CD4-positive, alpha-beta T cell (primary cell): ENCODE results near the gene CRYAA. TPM values are rescaled to one million over a fixed set of nuclear protein-coding genes. Genes with fewer than 3 reads are reported as not detected.

Experiments
- ATAC-seq: fragments of 200-7000 bp; cut with Tn5 transposase; one replicate; pipeline ENCODE4 v1.10.0; 2022; ENCODE audit warnings: mild to moderate bottlenecking; ENCODE audit not compliant: poor library complexity
- CTCF ChIA-PET: fragments of 350-600 bp; sonication (Branson Sonifier 250); formaldehyde crosslinking; loops from one replicate; lab custom pipeline; 2021; ENCODE audit warnings: antibody characterized with exemption, inconsistent platforms; lab: Charles Lee
- POLR2A ChIA-PET: fragments of 350-600 bp; sonication (Branson Sonifier 250); formaldehyde crosslinking; loops from one replicate; lab custom pipeline; 2021; ENCODE audit warnings: antibody characterized with exemption, inconsistent platforms; lab: Charles Lee
- DNase-seq, 14 experiments: peaks; one replicate each; pipeline ENCODE4 v3.0.0-alpha.2; 2013 to 2020; ENCODE audit warnings: mixed read lengths in 2 of 14
- H3K27ac ChIP-seq, 2 donors: one replicate each; pipeline versions ENCODE4 v1.5.1 to v1.7.0; 2013; ENCODE audit warnings: low read length in 2 of 2, low read depth in 1 of 2, mild to moderate bottlenecking in 1 of 2
- H3K27me3 ChIP-seq, 2 experiments: 1 replicate in 1 of 2; 2 replicates in 1 of 2; pipeline versions ENCODE4 v1.6.1 to v1.7.0; 2013; ENCODE audit warnings: low read length in 2 of 2, control low read depth in 1 of 2, mild to moderate bottlenecking in 1 of 2, moderate library complexity in 1 of 2; ENCODE audit not compliant: insufficient read depth in 2 of 2, control insufficient read depth in 1 of 2
- H3K36me3 ChIP-seq: one replicate; pipeline ENCODE4 v1.6.1; 2013; ENCODE audit warnings: low read length, control low read depth; ENCODE audit not compliant: insufficient read depth
- H3K4me1 ChIP-seq: one replicate; pipeline ENCODE4 v1.6.1; 2013; ENCODE audit warnings: low read length, control low read depth; ENCODE audit not compliant: insufficient read depth
- H3K4me3 ChIP-seq: one replicate; pipeline ENCODE4 v1.5.1; 2013; ENCODE audit warnings: mild to moderate bottlenecking, low read length, moderate library complexity
- H3K9me3 ChIP-seq, 2 experiments: 1 replicate in 1 of 2; 2 replicates in 1 of 2; pipeline versions ENCODE4 v1.6.1 to v1.7.0; 2013; ENCODE audit warnings: low read length in 2 of 2, mild to moderate bottlenecking in 2 of 2, control low read depth in 1 of 2, moderate library complexity in 1 of 2; ENCODE audit not compliant: control insufficient read depth in 1 of 2, insufficient read depth in 1 of 2
- H3K27ac Mint-ChIP-seq: one replicate; pipeline ENCODE4 v1.8.0; 2020; ENCODE audit warnings: mixed read lengths
- H3K27me3 Mint-ChIP-seq: one replicate; pipeline ENCODE4 v1.8.0; 2021; ENCODE audit warnings: mixed read lengths
- H3K36me3 Mint-ChIP-seq: one replicate; pipeline ENCODE4 v1.8.0; 2021; ENCODE audit warnings: low read depth, mixed read lengths
- H3K4me1 Mint-ChIP-seq: one replicate; pipeline ENCODE4 v1.8.0; 2021; ENCODE audit warnings: low read depth, mixed read lengths
- H3K4me3 Mint-ChIP-seq: one replicate; pipeline ENCODE4 v1.8.0; 2020; ENCODE audit warnings: mild to moderate bottlenecking, mixed read lengths
- H3K9me3 Mint-ChIP-seq: one replicate; pipeline ENCODE4 v1.8.0; 2020; ENCODE audit warnings: mixed read lengths
- intact Hi-C, 2 experiments: fragments of 100-400 bp; cut with DNase I in 1 of 2; cut with micrococcal nuclease in 1 of 2; formaldehyde crosslinking; loops; one replicate each; pipeline versions ENCODE4 v1.15.1 to v1.9.0; 2023 to 2025; cut with DNase I, micrococcal nuclease
- total RNA-seq, 174 experiments: library from RNA in 2 of 174; stranded (reverse) in 2 of 174; gene quantifications; one replicate each; pipeline ENCODE4 v1.2.3 and lab custom pipeline; 2021 to 2026
- TF ChIP-seq, protein P1 (sequence below): fragments of 200-600 bp; IDR thresholded peaks from one replicate; pipeline ENCODE4 v1.8.0; 2022; ENCODE audit warnings: antibody characterized with exemption, mild to moderate bottlenecking

Gene CRYAA
- total RNA-seq, 2 experiments from 2014 or later, result not detected

DNA sequence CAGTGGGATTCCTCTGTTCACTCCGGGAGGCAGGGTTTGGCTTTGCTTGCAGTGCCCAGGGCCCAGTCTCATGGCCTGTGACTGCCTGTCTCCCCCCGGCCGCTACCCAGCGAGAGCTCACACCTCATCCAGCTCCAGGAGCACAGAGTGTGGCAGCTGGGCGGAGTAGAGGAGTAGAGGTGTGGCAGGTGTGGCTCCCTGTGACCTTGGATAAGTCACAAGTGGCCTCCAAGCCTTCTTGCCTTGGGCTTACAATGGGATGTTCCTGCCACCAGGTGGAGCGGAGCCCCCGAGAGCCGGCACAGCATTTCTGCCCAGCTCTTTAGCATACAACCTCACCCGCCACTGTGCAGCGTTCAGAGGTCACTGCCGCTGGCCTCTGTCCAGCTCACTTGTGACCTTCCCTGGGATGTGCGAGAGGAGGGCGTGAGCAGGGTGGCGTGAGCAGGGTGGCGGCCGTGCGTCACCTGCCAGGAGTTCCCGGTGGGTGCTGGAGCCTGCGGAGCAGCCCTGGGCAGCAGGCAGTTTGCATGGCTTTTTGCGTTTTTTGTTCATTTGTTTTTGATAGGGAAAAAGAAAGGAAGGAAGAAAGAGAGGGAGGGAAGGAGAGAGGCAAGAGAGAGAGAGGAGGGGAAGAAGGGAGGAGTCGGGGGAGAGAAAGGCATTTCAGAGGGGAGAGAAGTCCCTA is 42.4 kb downstream of the CRYAA start:
- Mint-ChIP-seq H3K9me3 (no peaks in the 10 kb centered on the region), H3K36me3 (no peaks in the 10 kb centered on the region), H3K4me3 (no peak overlapping the region), H3K27me3 (peaks cover 12% of the 10 kb centered on the region), H3K4me1 (no peaks in the 10 kb centered on the region), H3K27ac (no peak overlapping the region)
- no peaks in the 10 kb centered on the region for H3K36me3 ChIP-seq
- H3K4me1 ChIP-seq, result no peaks in the 10 kb centered on the region
- POLR2A ChIA-PET, result no interaction called here
- ATAC-seq (no peak), DNase-seq (peak in 1 of 14 experiments; percentile 9)
- H3K4me3 ChIP-seq, result no peak overlapping the region
- H3K27me3 ChIP-seq, result peaks cover 4 to 14% of the 10 kb centered on the region in 2 experiments
- H3K9me3 ChIP-seq, result no peaks in the 10 kb centered on the region
- no peak overlapping the region for H3K27ac ChIP-seq
- TF ChIP-seq, protein P1, sequence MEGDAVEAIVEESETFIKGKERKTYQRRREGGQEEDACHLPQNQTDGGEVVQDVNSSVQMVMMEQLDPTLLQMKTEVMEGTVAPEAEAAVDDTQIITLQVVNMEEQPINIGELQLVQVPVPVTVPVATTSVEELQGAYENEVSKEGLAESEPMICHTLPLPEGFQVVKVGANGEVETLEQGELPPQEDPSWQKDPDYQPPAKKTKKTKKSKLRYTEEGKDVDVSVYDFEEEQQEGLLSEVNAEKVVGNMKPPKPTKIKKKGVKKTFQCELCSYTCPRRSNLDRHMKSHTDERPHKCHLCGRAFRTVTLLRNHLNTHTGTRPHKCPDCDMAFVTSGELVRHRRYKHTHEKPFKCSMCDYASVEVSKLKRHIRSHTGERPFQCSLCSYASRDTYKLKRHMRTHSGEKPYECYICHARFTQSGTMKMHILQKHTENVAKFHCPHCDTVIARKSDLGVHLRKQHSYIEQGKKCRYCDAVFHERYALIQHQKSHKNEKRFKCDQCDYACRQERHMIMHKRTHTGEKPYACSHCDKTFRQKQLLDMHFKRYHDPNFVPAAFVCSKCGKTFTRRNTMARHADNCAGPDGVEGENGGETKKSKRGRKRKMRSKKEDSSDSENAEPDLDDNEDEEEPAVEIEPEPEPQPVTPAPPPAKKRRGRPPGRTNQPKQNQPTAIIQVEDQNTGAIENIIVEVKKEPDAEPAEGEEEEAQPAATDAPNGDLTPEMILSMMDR, result no peak
- CTCF ChIA-PET, result no interaction called here
- intact Hi-C loops, result no loop called here

DNA sequence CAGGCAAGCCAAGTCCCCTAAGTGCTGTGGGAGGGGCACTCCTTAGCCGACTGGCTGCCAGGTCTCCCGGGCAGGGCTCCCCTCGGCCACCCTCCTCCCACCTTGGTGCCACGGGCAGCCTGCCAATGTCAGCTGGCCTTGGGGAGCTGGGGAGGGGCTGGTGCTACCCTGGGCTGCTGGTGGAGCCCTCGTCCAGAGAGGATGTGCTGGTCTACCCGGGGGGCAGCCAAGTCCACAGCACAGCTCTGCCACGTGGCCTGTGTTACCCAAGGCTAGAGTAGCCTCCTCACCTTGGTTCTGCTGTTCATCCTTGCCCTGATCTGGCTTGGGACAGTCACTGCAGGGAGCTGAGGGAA is 42.9 kb downstream of the CRYAA start:
- intact Hi-C loops, result no loop called here
- peaks cover 12% of the 10 kb centered on the region for H3K27me3 Mint-ChIP-seq

More for the DNA sequence above, 42.9 kb downstream of the CRYAA start:
- H3K36me3 Mint-ChIP-seq, result no peaks in the 10 kb centered on the region
- ATAC-seq, result no peak
- H3K27ac Mint-ChIP-seq, result no peak overlapping the region
- Histone ChIP-seq H3K27me3 (peaks cover 4 to 14% of the 10 kb centered on the region in 2 experiments), H3K4me3 (no peak overlapping the region), H3K36me3 (no peaks in the 10 kb centered on the region), H3K4me1 (no peaks in the 10 kb centered on the region), H3K27ac (no peak overlapping the region), H3K9me3 (no peaks in the 10 kb centered on the region)
- POLR2A ChIA-PET, result no interaction called here
- H3K9me3 Mint-ChIP-seq, result no peaks in the 10 kb centered on the region
- no peak overlapping the region for H3K4me3 Mint-ChIP-seq
- TF ChIP-seq, protein P1, result no peak
- CTCF ChIA-PET, result no interaction called here
- H3K4me1 Mint-ChIP-seq, result no peaks in the 10 kb centered on the region
- peak in 1 of 14 experiments; percentile 4 for DNase-seq

Other genes with a start within 250 kb of the CRYAA start
- gene ERVH48-1, start 243.4 kb upstream of the CRYAA start, total RNA-seq, result 1 to 10 TPM; 1.1 to 1.4 TPM
- gene PKNOX1, start 194.4 kb upstream of the CRYAA start, total RNA-seq, result 10 to 100 TPM; 10.3 TPM
- under 1 TPM; 0.19 to 0.39 TPM for gene CBS, start 93.2 kb upstream of the CRYAA start, total RNA-seq
- 10 to 100 TPM; 12.3 to 13.6 TPM for gene U2AF1, start 61.4 kb upstream of the CRYAA start, total RNA-seq